GM15510 (cell line): ENCODE measurements around the gene GBX2.

Experiments used
- POLR2A ChIP-seq: IDR thresholded peaks from 3 replicates; pipeline ENCODE4 v1.6.1; 2011; ENCODE audit warnings: borderline replicate concordance; ENCODE audit not compliant: insufficient read length; ENCODE audit errors: extremely low read depth

GBX2 gene

DNA sequence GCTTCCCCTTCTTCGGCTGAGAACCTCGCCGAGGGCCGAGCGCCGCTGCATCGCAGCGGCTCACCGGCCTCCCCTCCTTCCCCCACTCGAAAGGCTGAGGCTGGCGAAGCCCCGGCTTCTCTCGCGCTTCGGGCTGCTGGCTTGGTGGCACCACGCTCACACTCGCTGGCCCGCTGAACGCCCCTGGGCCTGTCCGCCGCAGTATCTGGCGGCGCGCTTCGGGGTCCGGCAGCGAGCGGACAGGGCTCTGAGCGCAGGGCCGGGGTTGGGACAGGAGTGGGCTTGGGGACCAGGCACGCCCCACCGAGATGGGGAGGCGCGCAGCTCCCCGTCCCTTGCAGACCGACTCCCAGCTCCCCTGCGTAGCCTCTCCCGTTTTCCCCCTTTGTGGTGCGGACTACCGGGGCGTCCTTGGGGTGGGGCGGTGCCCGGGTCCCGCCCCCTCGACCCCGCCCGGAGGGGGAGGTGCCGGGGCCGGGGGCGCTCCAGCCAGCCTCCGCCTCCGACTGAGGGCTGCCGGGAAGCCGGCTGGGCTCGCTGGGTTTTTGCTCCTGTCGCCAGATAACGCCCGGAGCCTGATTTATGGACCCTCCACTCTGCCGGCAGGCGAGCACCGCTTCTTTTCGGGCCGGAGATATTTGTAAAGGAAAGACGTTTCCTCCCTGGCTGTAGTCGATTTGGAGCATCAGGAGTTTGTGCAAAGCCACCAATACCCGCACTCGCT lies 3.8 kb downstream of the GBX2 start:
- TF ChIP-seq POLR2A: no peak

- TF ChIP-seq POLR2A: no peak
Observed at GRCh38 chr2:236163471-236164200, 4.5 kb downstream of the GBX2 start.

DNA sequence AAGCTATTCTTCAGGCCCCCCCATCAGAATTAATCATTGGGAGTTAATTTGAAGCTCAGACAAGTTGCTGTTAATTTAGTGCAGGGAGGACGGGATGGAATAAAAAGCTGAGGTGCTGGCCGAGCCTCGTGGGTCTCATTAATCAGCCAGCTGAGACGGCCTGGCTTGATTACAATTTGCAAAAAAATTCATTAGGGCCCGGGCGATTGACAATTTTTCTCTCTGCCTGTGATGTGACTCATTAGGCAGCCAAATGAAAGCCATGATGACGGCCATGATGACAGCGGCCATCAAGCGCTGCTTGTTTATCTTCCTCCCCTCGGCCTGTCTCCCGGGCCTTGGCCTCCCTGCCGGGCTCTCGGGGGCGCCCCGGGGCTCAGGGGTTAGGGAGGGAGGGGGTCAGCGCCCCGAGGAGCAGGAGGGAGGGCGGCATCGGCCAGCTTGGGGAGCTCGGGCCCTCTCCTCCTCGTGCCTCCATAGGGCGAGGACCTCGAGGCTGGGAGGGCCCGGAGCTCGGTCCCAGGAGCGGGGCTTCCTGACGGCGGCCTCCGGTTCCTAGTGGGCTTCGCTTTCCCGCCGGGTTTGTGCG lies 5.2 kb downstream of the GBX2 start:
- no peak for TF ChIP-seq POLR2A

DNA sequence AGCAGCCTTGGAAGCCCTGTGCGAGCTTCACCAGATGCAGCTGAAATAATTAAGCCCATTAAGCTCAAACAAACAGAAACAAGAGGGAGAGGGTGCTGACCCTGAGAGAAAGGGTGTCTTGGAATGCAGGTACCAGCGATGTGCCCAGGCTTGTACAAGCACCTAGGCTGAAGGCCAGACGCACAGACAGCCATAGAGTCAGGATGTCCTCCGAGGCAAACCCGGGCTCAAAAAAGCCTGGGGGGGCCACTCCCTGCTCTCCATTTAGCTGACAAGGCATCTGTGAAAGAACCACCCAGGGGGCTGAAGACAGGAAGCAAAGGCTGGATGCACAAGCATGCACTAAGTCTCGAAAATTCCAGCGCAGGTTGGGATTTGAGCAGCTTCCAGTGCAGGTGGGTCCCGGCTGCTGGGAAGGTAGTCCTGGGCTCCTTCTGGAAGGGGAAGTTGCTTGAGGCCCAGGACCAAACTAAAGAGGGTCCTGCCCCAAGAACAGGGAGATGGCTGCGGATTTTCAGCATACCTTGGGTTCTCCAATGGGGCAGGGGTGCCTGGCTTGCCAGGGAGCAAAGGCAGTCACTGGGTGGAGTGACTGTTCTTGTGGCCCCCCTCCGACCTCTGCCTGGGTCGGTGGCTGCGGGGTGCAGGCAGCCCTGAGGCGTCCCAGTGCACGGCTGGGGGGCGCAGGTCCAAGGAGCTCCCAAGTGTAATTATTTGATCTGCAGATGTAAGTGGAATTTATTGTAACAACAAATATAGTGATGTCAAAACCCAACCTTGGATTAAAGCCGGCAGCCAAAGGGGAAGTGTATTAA lies 5.9 kb downstream of the GBX2 start:
- no peak for TF ChIP-seq POLR2A

DNA sequence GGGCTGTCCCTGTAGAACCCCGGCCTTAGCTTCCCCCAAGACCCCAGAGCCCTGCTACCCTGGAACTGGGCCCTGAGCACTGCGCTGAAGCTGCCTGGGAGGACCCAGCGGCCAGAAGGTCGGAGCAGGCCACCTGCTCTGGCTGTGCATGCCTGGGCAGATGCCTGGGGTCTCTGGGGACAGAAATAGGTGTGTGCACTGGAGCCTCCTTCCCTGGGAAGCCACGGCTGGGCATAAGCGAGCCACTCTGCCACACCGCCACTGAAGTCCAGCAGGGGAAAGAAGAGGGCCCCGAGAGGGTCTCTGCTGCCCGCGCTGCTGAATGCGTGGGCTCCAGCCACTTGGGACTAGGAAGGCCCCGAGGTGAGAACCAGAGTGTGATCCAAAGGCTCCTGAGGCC lies 6.7 kb downstream of the GBX2 start:
- no peak for TF ChIP-seq POLR2A

- no peak for TF ChIP-seq POLR2A
Observed at GRCh38 chr2:236161082-236161462, 7.1 kb downstream of the GBX2 start.

DNA sequence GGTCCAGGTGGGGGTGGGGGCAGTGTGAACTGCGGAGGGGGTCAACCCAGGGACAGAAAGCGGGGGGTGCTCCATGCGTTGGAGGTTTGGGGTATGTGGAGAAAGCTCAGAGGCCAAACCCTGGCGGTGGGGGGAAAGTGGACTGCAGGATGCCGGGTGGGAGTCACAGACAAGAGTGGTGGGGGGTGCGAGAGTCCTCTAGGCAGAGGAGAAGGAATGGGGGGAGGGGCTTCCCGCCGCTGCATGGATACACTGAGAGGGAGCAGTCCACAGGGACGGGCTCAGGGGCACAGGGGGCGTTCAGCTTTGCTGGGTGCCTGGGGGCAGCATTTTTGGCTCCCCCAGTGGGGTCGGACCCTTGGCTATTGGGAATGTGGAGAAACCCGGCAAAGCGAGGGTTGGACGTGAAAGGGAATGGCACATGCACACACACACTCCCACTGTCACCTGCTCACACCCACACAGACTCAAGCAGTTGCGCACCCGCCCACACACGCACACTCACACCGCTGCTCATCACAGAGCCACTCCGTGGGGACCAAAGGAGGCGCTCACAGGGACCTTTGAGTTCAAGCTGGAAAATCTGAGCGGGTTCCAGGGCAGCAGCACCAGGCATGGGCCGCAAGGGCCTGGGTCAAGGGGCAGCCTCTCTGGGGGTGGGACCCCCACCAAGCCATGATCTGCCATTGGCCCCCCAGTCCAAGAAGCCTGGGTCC lies 7.7 kb downstream of the GBX2 start:
- no peak for TF ChIP-seq POLR2A

DNA sequence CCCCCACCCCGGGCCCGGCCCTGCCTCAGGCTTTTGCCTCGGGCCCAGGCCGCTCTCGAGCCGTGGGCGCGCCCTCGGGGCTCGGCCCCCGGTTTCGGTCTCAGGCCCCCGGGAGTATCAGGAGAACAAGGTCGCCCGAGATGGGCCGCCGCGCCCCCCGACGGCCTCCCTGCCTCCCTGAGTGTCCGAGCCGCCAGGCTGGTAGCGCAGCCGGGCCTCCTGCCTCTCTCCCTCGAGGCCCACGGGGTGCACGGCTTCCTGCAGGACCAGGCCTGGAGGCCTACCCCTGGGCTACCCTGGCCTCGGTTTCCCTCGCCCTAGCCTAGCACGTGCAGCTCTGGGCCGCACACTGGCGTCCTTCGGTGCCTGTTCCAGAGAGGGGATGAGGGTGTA lies 8.4 kb downstream of the GBX2 start:
- TF ChIP-seq POLR2A: no peak

DNA sequence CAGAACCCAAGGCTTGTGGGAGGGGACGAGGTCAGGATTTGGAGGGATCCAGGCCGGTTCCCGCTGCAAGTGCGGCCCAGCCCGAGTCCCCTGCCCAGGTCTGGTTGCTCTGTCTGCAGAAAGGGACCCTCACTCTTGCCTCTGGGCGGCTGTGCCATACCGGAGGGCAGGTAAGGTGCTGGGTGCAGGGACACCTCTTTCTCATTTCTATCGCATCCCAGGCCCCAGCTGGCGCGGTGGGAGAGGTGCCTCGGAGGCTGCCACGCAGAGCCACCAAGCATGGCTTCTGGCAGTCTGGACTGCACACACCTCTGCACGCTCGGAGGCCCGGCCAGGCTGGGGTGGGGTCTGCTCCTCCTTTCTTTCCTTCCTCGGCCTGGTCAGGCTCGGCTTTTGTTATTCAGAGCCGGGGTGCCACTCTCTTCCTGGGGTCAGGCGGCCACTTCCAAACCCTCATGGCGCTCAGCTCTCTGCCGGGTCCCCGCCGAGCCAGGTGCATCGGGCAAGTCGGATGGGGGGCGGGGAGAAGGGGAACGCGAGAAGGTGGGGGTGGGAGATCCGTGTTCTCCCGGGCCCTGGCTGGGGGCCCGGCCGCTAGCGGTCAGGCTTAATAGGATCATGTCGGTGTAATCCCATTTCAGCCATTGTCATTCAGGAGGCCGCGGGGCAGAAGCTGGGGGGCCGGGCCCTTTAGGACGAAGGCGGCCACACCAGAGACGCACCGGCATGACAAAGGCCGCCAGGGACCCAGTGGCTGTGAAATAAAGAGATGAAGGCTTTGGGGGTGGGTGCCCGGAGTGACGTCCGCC lies 9.0 kb downstream of the GBX2 start:
- no peak for TF ChIP-seq POLR2A

DNA sequence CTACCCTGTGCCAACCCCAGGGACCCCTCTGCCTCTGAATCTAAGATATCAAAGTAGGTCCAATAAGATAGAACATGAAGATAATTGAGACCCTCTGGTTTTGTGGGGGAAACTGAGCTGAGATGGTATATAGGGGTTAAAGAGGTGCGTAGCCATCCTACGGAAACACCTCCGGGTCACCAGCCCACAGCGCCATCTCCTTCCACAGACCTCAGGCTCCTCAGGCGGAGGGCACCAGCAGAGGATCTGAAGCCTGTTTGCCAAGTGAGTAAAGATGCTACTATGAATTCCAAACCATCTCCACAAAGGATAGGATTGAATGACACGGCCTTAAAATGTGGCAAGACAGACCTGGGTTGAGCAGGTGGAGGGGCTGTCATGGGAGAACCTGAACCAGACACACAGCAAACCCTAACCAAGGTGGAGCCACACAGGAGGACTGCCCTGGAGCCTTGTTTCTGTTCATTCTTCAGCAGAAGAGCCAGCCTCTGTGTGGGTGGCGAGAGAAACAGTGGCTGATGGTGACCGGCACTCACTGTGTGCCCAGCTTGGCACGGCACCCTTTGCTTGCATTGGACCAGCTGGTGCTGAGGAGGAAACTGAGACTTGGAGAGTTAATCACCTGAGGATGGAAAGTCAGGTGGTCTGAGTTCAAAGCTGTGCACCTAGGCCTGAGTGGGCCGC lies 10.2 kb downstream of the GBX2 start:
- TF ChIP-seq POLR2A: no peak

- no peak for TF ChIP-seq POLR2A
Observed at GRCh38 chr2:236157366-236157765, 10.8 kb downstream of the GBX2 start.

DNA sequence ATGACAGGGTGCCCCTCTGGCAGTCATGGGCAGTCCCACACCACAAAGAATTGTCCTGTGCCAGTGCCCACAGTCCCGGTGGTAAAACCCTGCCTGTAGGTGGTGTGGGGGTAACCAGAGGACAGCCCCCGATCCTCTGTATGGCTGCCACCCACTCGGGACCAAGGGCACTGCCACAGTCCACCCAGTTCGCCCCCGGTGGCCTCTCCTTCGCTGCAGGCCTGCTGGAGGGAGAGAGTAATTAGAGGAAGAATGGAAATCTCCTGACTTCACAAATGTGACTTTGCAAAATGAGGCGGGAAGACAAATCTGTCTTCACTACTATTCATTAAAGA lies 11.4 kb downstream of the GBX2 start:
- no peak for TF ChIP-seq POLR2A
